T47D (cell line): ENCODE results near the gene RBM23.

Experiments
- DNase-seq, 2 experiments: peaks; one replicate each; pipeline versions ENCODE4 v3.0.0 to v3.0.0-alpha.2; 2011 to 2012; ENCODE audit warnings: low read depth in 1 of 2, low spot score in 1 of 2
- JUND ChIP-seq: IDR thresholded peaks from 2 replicates; pipeline ENCODE4 v1.6.1; 2012; ENCODE audit warnings: low read depth
- in situ Hi-C: cut with HindIII; loops from 2 replicates; pipeline ENCODE4 v1.10.0; 2016; ENCODE audit warnings: low sequenced_read_pairs, low pct_unique_long_range_greater_than_20kb

The RBM23 gene

GRCh38 chr14:22906073-22906472, 12.9 kb downstream of the RBM23 start:
- in situ Hi-C loops: no loop called here
- no peak for TF ChIP-seq JUND
- DNase-seq: no peak

- no peak for DNase-seq
- in situ Hi-C loops: no loop called here
- TF ChIP-seq JUND: no peak
Measured at GRCh38 chr14:22905627-22906026, 13.3 kb downstream of the RBM23 start.

- in situ Hi-C loops: no loop called here
- no peak for TF ChIP-seq JUND
- no peak for DNase-seq
Measured at GRCh38 chr14:22903742-22904087, 15.2 kb downstream of the RBM23 start.

GRCh38 chr14:22901799-22902198, 17.1 kb downstream of the RBM23 start:
- no peak for TF ChIP-seq JUND
- DNase-seq: no peak
- in situ Hi-C loops: no loop called here

- peak in 1 of 2 experiments; percentile 76 for DNase-seq
- in situ Hi-C loops: no loop called here
- TF ChIP-seq JUND: no peak
Measured at GRCh38 chr14:22900081-22900799, 18.7 kb downstream of the RBM23 start.

GRCh38 chr14:22898302-22899090, 20.5 kb downstream of the RBM23 start:
- TF ChIP-seq JUND: no peak
- in situ Hi-C loops: no loop called here
- DNase-seq: no peak

GRCh38 chr14:22897357-22897756, 21.6 kb downstream of the RBM23 start:
- in situ Hi-C loops: no loop called here
- no peak for TF ChIP-seq JUND
- no peak for DNase-seq

GRCh38 chr14:22896760-22897159, 22.2 kb downstream of the RBM23 start:
- TF ChIP-seq JUND: no peak
- in situ Hi-C loops: no loop called here
- DNase-seq: no peak

- no peak for TF ChIP-seq JUND
- no peak for DNase-seq
- in situ Hi-C loops: no loop called here
Measured at GRCh38 chr14:22896356-22896755, 22.6 kb downstream of the RBM23 start.

- TF ChIP-seq JUND: no peak
- in situ Hi-C loops: no loop called here
- DNase-seq: no peak
Measured at GRCh38 chr14:22895402-22895801, 23.5 kb downstream of the RBM23 start.

- no peak for TF ChIP-seq JUND
- in situ Hi-C loops: no loop called here
- no peak for DNase-seq
Measured at GRCh38 chr14:22893706-22894105, 25.2 kb downstream of the RBM23 start.

- no peak for DNase-seq
- TF ChIP-seq JUND: no peak
- in situ Hi-C loops: no loop called here
Measured at GRCh38 chr14:22892488-22892887, 26.5 kb downstream of the RBM23 start.

GRCh38 chr14:22890416-22890815, 28.5 kb downstream of the RBM23 start:
- in situ Hi-C loops: no loop called here
- DNase-seq: no peak

More at GRCh38 chr14:22890416-22890815, 28.5 kb downstream of the RBM23 start:
- TF ChIP-seq JUND: no peak
